Measurements from ENCODE around the gene DLL1.

DNA sequence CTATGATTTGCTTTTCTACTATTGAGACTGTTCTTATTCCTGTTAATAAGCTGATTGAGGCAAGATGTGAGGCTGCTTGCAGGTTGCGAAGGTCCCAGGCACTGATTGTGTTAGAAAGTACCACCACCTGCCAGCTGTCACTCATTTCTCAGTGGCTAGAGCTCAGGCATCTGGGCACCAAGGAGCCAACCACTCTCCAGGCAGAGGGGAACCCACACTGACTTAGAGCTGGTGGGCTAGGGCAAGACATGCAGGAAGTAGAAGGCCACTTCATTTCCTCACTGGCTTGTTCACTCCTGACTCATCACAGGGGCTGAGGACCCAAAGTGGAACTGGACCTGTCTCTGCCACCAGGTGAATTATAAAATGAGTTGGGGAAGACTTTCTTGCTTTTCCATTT lies 7.8 kb upstream of the DLL1 start:
- TF ChIP-seq, protein P1, sequence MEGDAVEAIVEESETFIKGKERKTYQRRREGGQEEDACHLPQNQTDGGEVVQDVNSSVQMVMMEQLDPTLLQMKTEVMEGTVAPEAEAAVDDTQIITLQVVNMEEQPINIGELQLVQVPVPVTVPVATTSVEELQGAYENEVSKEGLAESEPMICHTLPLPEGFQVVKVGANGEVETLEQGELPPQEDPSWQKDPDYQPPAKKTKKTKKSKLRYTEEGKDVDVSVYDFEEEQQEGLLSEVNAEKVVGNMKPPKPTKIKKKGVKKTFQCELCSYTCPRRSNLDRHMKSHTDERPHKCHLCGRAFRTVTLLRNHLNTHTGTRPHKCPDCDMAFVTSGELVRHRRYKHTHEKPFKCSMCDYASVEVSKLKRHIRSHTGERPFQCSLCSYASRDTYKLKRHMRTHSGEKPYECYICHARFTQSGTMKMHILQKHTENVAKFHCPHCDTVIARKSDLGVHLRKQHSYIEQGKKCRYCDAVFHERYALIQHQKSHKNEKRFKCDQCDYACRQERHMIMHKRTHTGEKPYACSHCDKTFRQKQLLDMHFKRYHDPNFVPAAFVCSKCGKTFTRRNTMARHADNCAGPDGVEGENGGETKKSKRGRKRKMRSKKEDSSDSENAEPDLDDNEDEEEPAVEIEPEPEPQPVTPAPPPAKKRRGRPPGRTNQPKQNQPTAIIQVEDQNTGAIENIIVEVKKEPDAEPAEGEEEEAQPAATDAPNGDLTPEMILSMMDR (conservative IDR thresholded peaks at IDR 0.05) = no peak
- TF ChIP-seq EZH2 (IDR thresholded peaks at IDR 0.05; ENCODE audit: low read depth) = no peak

Measured in PC-9 (cell line).